Islet precursor cell (in vitro differentiated cells): Measurements from ENCODE around the gene AMMECR1L.
A peak's percentile ranks its signal among the peaks of the same experiment; 100 is the strongest.
"Not testable (repeated sequence)": the region's sequence is repeated elsewhere in the genome, so short reads cannot be mapped to it uniquely, and the experiment has no call there.

Experiments used
- DNase-seq: peaks from one replicate; pipeline ENCODE4 v3.0.0-alpha.2; 2018

Gene AMMECR1L

GRCh38 chr2:127829845-127830246, 55.9 kb downstream of the AMMECR1L start:
- peak; percentile 65 for DNase-seq

- DNase-seq = not testable (repeated sequence)
Observed at GRCh38 chr2:127826708-127827107, 59.0 kb downstream of the AMMECR1L start.

GRCh38 chr2:127826047-127826446, 59.7 kb downstream of the AMMECR1L start:
- no peak for DNase-seq

- DNase-seq = no peak
Observed at GRCh38 chr2:127820080-127820668, 65.6 kb downstream of the AMMECR1L start.

GRCh38 chr2:127818794-127819425, 66.8 kb downstream of the AMMECR1L start:
- no peak for DNase-seq

GRCh38 chr2:127818241-127818640, 67.5 kb downstream of the AMMECR1L start:
- DNase-seq = no peak

- DNase-seq = no peak
Observed at GRCh38 chr2:127814677-127815076, 71.1 kb downstream of the AMMECR1L start.

- DNase-seq = not testable (repeated sequence)
Observed at GRCh38 chr2:127812441-127812840, 73.3 kb downstream of the AMMECR1L start.
